HG03469 (cell line): ENCODE measurements around the gene PIK3R6.

ENCODE experiments used
- ATAC-seq: cut with Tn5 transposase; IDR thresholded peaks from one replicate; pipeline ENCODE4 v1.9.1; 2021; ENCODE audit warnings: mild to moderate bottlenecking, moderate library complexity, moderate number of reproducible peaks; ENCODE audit not compliant: unreplicated experiment

The PIK3R6 gene

GRCh38 chr17:8867361-8867981 is at the start of gene PIK3R6:
TSS of gene PIK3R6 (minus strand) at chr17:8867674. CDS start at chr17:8849794, 17,880 bp downstream.
- ATAC-seq, result no peak

GRCh38 chr17:8916466-8916865 is 49.0 kb upstream of the PIK3R6 start:
- ATAC-seq, result no peak

- no peak for ATAC-seq
These were observed 47.1 kb upstream of the PIK3R6 start for GRCh38 chr17:8914554-8914953.

GRCh38 chr17:8913879-8914278 is 46.4 kb upstream of the PIK3R6 start:
- no peak for ATAC-seq

GRCh38 chr17:8913091-8913490 is 45.6 kb upstream of the PIK3R6 start:
- no peak for ATAC-seq

GRCh38 chr17:8912084-8912981 is 44.9 kb upstream of the PIK3R6 start:
- no peak for ATAC-seq

- ATAC-seq, result no peak
These were observed 43.6 kb upstream of the PIK3R6 start for GRCh38 chr17:8910969-8911604.

- no peak for ATAC-seq
These were observed 42.3 kb upstream of the PIK3R6 start for GRCh38 chr17:8909586-8910270.

- no peak for ATAC-seq
These were observed 37.9 kb upstream of the PIK3R6 start for GRCh38 chr17:8905331-8905730.

- ATAC-seq, result no peak
These were observed 37.2 kb upstream of the PIK3R6 start for GRCh38 chr17:8904686-8905085.

GRCh38 chr17:8904201-8904600 is 36.7 kb upstream of the PIK3R6 start:
- ATAC-seq, result no peak

- no peak for ATAC-seq
These were observed 33.4 kb upstream of the PIK3R6 start for GRCh38 chr17:8900626-8901585.

- no peak for ATAC-seq
These were observed 32.7 kb upstream of the PIK3R6 start for GRCh38 chr17:8900207-8900606.

- no peak for ATAC-seq
These were observed 31.2 kb upstream of the PIK3R6 start for GRCh38 chr17:8898636-8899035.

- ATAC-seq, result no peak
These were observed 30.7 kb upstream of the PIK3R6 start for GRCh38 chr17:8898126-8898525.

- no peak for ATAC-seq
These were observed 29.5 kb upstream of the PIK3R6 start for GRCh38 chr17:8896641-8897635.

- ATAC-seq, result no peak
These were observed 28.6 kb upstream of the PIK3R6 start for GRCh38 chr17:8896087-8896486.

- ATAC-seq, result no peak
These were observed 27.5 kb upstream of the PIK3R6 start for GRCh38 chr17:8894673-8895578.
